ENCODE results near the gene PRCC. TPM values are rescaled to one million over a fixed set of nuclear protein-coding genes. Genes with fewer than 3 reads are reported as not detected.
A peak's percentile ranks its signal among the peaks of the same experiment; 100 is the strongest.

The PRCC gene
- total and polyA plus RNA-seq, 2 of the 13 experiments (the other 11 are each of a cell fraction or from before 2014, with no cell fraction given) = 24.2 to 40.5 TPM

DNA sequence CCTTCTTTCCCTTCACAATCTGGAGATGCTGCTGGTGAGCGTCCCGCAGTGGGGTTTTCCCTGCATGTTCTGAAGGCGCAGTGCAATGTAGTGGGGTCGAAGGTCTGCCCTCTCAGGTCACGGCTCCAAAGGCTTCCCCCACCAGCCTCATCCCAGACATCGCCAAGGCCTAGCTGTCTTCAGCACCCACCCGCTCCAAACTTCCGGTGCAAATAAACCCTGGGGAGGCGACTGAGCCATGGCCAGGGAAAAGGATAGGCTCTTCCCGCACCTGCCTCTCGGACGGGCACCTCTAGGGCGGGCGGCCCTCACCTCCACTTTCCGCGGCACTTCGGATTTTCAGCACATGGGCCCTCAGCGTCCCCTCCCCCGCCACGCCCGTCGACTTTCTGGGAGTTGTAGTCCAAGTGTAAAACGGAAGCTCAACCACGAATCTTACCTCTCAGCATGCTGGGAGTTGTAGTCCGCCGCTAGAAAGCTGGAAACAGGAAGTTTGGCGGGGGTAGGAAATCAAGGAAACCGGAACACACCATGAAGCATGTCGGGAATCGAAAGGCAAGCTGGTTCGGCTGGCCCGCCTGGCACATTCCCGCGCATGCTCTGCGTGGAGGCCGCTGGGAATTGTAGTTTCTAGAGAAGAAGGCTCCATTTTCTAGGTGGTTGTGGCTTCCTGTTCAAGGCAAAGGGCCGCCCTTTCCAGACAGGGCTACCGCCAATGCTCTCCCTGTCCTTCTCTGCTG lies 26.4 kb upstream of the PRCC start, which contains the start of gene MRPL24 (continued):
- TF ChIP-seq CHD2 (IDR thresholded peaks at IDR 0.05; ENCODE audit: low read depth, low read length) (peak; percentile 76), JUN (CRISPR knock-in tag; IDR thresholded peaks at IDR 0.05) (peak; percentile 71), ZBTB7B (CRISPR knock-in tag; IDR thresholded peaks at IDR 0.05) (0 out of 2 replicates have a peak, but pooled peaks have one; percentile 15), DNMT3B (CRISPR knock-in tag; conservative IDR thresholded peaks at IDR 0.05) (no peak), CBX5 (CRISPR knock-in tag; IDR thresholded peaks at IDR 0.05; ENCODE audit: borderline replicate concordance) (peak; percentile 69), HDAC2 (CRISPR knock-in tag; IDR thresholded peaks at IDR 0.05) (peak; percentile 72), ZSCAN22 (CRISPR knock-in tag; IDR thresholded peaks at IDR 0.05) (no peak), ZNF550 (CRISPR knock-in tag; IDR thresholded peaks at IDR 0.05; ENCODE audit: borderline replicate concordance) (no peak), NFE2L2 (IDR thresholded peaks at IDR 0.05; ENCODE audit: low read length) (no peak; the same call in 1 of the 2 replicates), KAT8 (CRISPR knock-in tag; IDR thresholded peaks at IDR 0.05) (peak; percentile 97), HOXA3 (CRISPR knock-in tag; IDR thresholded peaks at IDR 0.05) (peak; percentile 92), ZNF274 (CRISPR knock-in tag; IDR thresholded peaks at IDR 0.05) (peak; percentile 91), MYC (CRISPR knock-in tag; IDR thresholded peaks at IDR 0.05; ENCODE audit: borderline replicate concordance) (peak; percentile 99)
- TF ChIP-seq, protein P1, sequence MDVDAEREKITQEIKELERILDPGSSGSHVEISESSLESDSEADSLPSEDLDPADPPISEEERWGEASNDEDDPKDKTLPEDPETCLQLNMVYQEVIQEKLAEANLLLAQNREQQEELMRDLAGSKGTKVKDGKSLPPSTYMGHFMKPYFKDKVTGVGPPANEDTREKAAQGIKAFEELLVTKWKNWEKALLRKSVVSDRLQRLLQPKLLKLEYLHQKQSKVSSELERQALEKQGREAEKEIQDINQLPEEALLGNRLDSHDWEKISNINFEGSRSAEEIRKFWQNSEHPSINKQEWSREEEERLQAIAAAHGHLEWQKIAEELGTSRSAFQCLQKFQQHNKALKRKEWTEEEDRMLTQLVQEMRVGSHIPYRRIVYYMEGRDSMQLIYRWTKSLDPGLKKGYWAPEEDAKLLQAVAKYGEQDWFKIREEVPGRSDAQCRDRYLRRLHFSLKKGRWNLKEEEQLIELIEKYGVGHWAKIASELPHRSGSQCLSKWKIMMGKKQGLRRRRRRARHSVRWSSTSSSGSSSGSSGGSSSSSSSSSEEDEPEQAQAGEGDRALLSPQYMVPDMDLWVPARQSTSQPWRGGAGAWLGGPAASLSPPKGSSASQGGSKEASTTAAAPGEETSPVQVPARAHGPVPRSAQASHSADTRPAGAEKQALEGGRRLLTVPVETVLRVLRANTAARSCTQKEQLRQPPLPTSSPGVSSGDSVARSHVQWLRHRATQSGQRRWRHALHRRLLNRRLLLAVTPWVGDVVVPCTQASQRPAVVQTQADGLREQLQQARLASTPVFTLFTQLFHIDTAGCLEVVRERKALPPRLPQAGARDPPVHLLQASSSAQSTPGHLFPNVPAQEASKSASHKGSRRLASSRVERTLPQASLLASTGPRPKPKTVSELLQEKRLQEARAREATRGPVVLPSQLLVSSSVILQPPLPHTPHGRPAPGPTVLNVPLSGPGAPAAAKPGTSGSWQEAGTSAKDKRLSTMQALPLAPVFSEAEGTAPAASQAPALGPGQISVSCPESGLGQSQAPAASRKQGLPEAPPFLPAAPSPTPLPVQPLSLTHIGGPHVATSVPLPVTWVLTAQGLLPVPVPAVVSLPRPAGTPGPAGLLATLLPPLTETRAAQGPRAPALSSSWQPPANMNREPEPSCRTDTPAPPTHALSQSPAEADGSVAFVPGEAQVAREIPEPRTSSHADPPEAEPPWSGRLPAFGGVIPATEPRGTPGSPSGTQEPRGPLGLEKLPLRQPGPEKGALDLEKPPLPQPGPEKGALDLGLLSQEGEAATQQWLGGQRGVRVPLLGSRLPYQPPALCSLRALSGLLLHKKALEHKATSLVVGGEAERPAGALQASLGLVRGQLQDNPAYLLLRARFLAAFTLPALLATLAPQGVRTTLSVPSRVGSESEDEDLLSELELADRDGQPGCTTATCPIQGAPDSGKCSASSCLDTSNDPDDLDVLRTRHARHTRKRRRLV (CRISPR knock-in tag; IDR thresholded peaks at IDR 0.05) = peak; percentile 83
- TF ChIP-seq, protein P2, sequence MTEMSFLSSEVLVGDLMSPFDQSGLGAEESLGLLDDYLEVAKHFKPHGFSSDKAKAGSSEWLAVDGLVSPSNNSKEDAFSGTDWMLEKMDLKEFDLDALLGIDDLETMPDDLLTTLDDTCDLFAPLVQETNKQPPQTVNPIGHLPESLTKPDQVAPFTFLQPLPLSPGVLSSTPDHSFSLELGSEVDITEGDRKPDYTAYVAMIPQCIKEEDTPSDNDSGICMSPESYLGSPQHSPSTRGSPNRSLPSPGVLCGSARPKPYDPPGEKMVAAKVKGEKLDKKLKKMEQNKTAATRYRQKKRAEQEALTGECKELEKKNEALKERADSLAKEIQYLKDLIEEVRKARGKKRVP (CRISPR knock-in tag; IDR thresholded peaks at IDR 0.05) = 0 out of 4 replicates have a peak, but pooled peaks of 1 of the 2 experiments have one; percentile 60
- TF ChIP-seq, protein P3, sequence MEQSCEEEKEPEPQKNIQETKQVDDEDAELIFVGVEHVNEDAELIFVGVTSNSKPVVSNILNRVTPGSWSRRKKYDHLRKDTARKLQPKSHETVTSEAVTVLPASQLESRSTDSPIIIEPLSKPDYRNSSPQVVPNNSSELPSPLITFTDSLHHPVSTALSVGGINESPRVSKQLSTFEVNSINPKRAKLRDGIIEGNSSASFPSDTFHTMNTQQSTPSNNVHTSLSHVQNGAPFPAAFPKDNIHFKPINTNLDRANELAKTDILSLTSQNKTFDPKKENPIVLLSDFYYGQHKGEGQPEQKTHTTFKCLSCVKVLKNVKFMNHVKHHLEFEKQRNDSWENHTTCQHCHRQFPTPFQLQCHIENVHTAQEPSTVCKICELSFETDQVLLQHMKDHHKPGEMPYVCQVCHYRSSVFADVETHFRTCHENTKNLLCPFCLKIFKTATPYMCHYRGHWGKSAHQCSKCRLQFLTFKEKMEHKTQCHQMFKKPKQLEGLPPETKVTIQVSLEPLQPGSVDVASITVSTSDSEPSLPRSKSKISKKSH (CRISPR knock-in tag; IDR thresholded peaks at IDR 0.05; ENCODE audit: borderline replicate concordance) = peak; percentile 72; the same call in 1 of the 2 replicates
- TF ChIP-seq, protein P4, sequence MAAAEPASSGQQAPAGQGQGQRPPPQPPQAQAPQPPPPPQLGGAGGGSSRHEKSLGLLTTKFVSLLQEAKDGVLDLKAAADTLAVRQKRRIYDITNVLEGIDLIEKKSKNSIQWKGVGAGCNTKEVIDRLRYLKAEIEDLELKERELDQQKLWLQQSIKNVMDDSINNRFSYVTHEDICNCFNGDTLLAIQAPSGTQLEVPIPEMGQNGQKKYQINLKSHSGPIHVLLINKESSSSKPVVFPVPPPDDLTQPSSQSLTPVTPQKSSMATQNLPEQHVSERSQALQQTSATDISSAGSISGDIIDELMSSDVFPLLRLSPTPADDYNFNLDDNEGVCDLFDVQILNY (CRISPR knock-in tag; conservative IDR thresholded peaks at IDR 0.05) = peak; percentile 12; the same call in 1 of the 2 replicates
- TF ChIP-seq, protein P5, sequence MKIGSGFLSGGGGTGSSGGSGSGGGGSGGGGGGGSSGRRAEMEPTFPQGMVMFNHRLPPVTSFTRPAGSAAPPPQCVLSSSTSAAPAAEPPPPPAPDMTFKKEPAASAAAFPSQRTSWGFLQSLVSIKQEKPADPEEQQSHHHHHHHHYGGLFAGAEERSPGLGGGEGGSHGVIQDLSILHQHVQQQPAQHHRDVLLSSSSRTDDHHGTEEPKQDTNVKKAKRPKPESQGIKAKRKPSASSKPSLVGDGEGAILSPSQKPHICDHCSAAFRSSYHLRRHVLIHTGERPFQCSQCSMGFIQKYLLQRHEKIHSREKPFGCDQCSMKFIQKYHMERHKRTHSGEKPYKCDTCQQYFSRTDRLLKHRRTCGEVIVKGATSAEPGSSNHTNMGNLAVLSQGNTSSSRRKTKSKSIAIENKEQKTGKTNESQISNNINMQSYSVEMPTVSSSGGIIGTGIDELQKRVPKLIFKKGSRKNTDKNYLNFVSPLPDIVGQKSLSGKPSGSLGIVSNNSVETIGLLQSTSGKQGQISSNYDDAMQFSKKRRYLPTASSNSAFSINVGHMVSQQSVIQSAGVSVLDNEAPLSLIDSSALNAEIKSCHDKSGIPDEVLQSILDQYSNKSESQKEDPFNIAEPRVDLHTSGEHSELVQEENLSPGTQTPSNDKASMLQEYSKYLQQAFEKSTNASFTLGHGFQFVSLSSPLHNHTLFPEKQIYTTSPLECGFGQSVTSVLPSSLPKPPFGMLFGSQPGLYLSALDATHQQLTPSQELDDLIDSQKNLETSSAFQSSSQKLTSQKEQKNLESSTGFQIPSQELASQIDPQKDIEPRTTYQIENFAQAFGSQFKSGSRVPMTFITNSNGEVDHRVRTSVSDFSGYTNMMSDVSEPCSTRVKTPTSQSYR (CRISPR knock-in tag; IDR thresholded peaks at IDR 0.05; ENCODE audit: borderline replicate concordance) = peak; percentile 94
